ENCODE measurements around the gene NXPH3. TPM values are rescaled to one million over a fixed set of nuclear protein-coding genes. Genes with fewer than 3 reads are reported as not detected.
A peak's percentile ranks its signal among the peaks of the same experiment; 100 is the strongest.

The NXPH3 gene
- total and polyA plus RNA-seq, 2 of the 13 experiments (the other 11 are each of a cell fraction or from before 2014, with no cell fraction given), result 0.04 to 0.58 TPM

DNA sequence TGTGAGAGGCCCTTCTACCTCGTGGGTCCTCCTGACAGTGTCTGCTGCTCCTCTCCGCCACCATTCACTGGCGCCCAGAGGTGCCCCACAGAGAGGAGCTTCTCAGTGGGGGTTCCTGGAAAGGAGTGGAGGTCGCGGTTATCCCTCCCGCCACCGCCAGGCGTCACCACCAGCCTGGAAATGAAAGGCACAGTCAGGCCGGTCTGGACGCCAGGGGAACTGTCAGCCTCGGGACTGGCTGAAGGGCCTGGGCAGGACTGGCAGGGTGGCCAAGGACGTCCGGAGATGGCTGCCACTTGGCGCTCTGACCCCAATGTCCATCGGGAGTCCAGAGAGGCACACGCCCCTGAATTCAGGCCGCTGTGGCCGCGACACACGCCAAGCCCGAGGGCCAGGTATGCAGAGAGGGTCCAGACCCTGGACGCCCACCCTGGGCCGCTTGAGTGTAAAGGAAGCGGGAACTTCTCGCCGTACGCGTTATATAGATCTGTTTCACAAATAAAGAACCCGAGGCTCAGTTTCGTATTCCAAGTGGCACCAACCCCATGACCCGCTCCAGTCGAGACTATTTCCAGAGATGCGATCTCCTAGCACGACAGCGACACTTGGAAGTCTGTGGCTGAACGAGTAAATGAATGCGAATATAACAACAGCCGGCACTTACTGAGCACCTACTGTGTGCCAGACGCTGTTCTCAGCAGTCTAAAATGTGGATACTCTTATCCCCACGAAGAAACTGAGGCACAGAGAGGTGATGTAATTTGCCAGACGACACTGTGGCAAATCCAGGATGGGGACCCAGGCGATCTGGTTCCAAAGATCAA lies 7.6 kb upstream of the NXPH3 start (continued):
- TF ChIP-seq GABPB1 (CRISPR knock-in tag; IDR thresholded peaks at IDR 0.05), result peak; percentile 77
- peak; percentile 13; the same call in 1 of the 2 replicates for TF ChIP-seq ZNF766 (CRISPR knock-in tag; IDR thresholded peaks at IDR 0.05; ENCODE audit: borderline replicate concordance)
- TF ChIP-seq ZNF235 (CRISPR knock-in tag; IDR thresholded peaks at IDR 0.05; ENCODE audit: borderline replicate concordance), result 0 out of 2 replicates have a peak, but pooled peaks have one; percentile 26
- TF ChIP-seq ZNF124 (CRISPR knock-in tag; IDR thresholded peaks at IDR 0.05), result 0 out of 2 replicates have a peak, but pooled peaks have one; percentile 46
- peak; percentile 78 for TF ChIP-seq SALL1 (CRISPR knock-in tag; IDR thresholded peaks at IDR 0.05)
- TF ChIP-seq ZNF788 (CRISPR knock-in tag; IDR thresholded peaks at IDR 0.05; ENCODE audit: borderline replicate concordance), result peak; percentile 70; the same call in 1 of the 2 replicates
- TF ChIP-seq TAF1 (CRISPR knock-in tag; IDR thresholded peaks at IDR 0.05), result no peak
- TF ChIP-seq, protein P1, sequence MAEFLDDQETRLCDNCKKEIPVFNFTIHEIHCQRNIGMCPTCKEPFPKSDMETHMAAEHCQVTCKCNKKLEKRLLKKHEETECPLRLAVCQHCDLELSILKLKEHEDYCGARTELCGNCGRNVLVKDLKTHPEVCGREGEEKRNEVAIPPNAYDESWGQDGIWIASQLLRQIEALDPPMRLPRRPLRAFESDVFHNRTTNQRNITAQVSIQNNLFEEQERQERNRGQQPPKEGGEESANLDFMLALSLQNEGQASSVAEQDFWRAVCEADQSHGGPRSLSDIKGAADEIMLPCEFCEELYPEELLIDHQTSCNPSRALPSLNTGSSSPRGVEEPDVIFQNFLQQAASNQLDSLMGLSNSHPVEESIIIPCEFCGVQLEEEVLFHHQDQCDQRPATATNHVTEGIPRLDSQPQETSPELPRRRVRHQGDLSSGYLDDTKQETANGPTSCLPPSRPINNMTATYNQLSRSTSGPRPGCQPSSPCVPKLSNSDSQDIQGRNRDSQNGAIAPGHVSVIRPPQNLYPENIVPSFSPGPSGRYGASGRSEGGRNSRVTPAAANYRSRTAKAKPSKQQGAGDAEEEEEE (CRISPR knock-in tag; IDR thresholded peaks at IDR 0.05; ENCODE audit: borderline replicate concordance), result no peak
- no peak for TF ChIP-seq NR1H2 (CRISPR knock-in tag; IDR thresholded peaks at IDR 0.05; ENCODE audit: borderline replicate concordance, low read depth)
- TF ChIP-seq, protein P2, sequence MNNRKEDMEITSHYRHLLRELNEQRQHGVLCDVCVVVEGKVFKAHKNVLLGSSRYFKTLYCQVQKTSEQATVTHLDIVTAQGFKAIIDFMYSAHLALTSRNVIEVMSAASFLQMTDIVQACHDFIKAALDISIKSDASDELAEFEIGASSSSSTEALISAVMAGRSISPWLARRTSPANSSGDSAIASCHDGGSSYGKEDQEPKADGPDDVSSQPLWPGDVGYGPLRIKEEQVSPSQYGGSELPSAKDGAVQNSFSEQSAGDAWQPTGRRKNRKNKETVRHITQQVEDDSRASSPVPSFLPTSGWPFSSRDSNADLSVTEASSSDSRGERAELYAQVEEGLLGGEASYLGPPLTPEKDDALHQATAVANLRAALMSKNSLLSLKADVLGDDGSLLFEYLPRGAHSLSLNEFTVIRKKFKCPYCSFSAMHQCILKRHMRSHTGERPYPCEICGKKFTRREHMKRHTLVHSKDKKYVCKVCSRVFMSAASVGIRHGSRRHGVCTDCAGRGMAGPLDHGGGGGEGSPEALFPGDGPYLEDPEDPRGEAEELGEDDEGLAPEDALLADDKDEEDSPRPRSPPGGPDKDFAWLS (CRISPR knock-in tag; IDR thresholded peaks at IDR 0.05; ENCODE audit: borderline replicate concordance), result no peak
- TF ChIP-seq NFKBIZ (CRISPR knock-in tag; IDR thresholded peaks at IDR 0.05), result 0 out of 2 replicates have a peak, but pooled peaks have one; percentile 34
- TF ChIP-seq ZNF282 (IDR thresholded peaks at IDR 0.05; ENCODE audit: partially characterized antibody), result no peak
- peak; percentile 44; the same call in 1 of the 2 replicates for TF ChIP-seq ZSCAN25 (CRISPR knock-in tag; IDR thresholded peaks at IDR 0.05)
- no peak for TF ChIP-seq POLR2A (IDR thresholded peaks at IDR 0.05; ENCODE audit: insufficient read depth in 1 of 2, low read depth in 2 of 2, low read length in 2 of 2)
- TF ChIP-seq KLF6 (CRISPR knock-in tag; IDR thresholded peaks at IDR 0.05), result 0 out of 2 replicates have a peak, but pooled peaks have one; percentile 69
- no peak for TF ChIP-seq TP53 (CRISPR knock-in tag; conservative IDR thresholded peaks at IDR 0.05)
- peak; percentile 57; the same call in 1 of the 2 replicates for TF ChIP-seq KAT8 (CRISPR knock-in tag; IDR thresholded peaks at IDR 0.05)
- 0 out of 2 replicates have a peak, but pooled peaks have one; percentile 50 for TF ChIP-seq ZNF354B (CRISPR knock-in tag; IDR thresholded peaks at IDR 0.05)
- TF ChIP-seq SRF (IDR thresholded peaks at IDR 0.05; ENCODE audit: low read depth, low read length), result no peak
- TF ChIP-seq ZNF768 (CRISPR knock-in tag; IDR thresholded peaks at IDR 0.05), result no peak; the same call in none of the 2 replicates
- TF ChIP-seq NFKB2 (CRISPR knock-in tag; IDR thresholded peaks at IDR 0.05; ENCODE audit: borderline replicate concordance), result peak; percentile 77; the same call in 1 of the 2 replicates
- no peak for TF ChIP-seq HNRNPK (IDR thresholded peaks at IDR 0.05; ENCODE audit: low read depth, low read length, poor library complexity, severe bottlenecking)
- TF ChIP-seq, protein P3, sequence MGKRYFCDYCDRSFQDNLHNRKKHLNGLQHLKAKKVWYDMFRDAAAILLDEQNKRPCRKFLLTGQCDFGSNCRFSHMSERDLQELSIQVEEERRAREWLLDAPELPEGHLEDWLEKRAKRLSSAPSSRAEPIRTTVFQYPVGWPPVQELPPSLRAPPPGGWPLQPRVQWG (CRISPR knock-in tag; IDR thresholded peaks at IDR 0.05; ENCODE audit: borderline replicate concordance, low read depth), result no peak
- peak; percentile 76 for TF ChIP-seq MIXL1 (CRISPR knock-in tag; IDR thresholded peaks at IDR 0.05)
- no peak for TF ChIP-seq ATAD3A (CRISPR knock-in tag; IDR thresholded peaks at IDR 0.05)
- TF ChIP-seq RNF2 (conservative IDR thresholded peaks at IDR 0.05; ENCODE audit: low read depth), result peak; percentile 44; the same call in 1 of the 2 replicates
- TF ChIP-seq, protein P4, sequence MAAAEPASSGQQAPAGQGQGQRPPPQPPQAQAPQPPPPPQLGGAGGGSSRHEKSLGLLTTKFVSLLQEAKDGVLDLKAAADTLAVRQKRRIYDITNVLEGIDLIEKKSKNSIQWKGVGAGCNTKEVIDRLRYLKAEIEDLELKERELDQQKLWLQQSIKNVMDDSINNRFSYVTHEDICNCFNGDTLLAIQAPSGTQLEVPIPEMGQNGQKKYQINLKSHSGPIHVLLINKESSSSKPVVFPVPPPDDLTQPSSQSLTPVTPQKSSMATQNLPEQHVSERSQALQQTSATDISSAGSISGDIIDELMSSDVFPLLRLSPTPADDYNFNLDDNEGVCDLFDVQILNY (CRISPR knock-in tag; conservative IDR thresholded peaks at IDR 0.05), result no peak

Data from HepG2 (cell line).